GM13977 (cell line): ENCODE results near the gene RIT2.

Source experiments
- DNase-seq: peaks from one replicate; pipeline ENCODE4 v3.0.0; 2012; ENCODE audit warnings: low spot score
- CTCF ChIP-seq: IDR thresholded peaks from 2 replicates; pipeline ENCODE4 v1.5.1; 2012; ENCODE audit warnings: mild to moderate bottlenecking, control low read depth; ENCODE audit not compliant: insufficient read depth; ENCODE audit errors: extremely low read depth, missing control alignments
- in situ Hi-C: fragments of 300-500 bp; cut with MboI; formaldehyde crosslinking; loops from one replicate; pipeline ENCODE4 v1.12.0; 2022; ENCODE audit warnings: low sequenced_read_pairs, low pct_unique_long_range_greater_than_20kb, mixed read lengths, inconsistent platforms; ENCODE audit not compliant: unreplicated experiment

Gene RIT2

GRCh38 chr18:42921226-42921737, 194.2 kb downstream of the RIT2 start:
- DNase-seq = no peak
- in situ Hi-C loops = no loop called here
- no peak for TF ChIP-seq CTCF

GRCh38 chr18:42920621-42921020, 194.9 kb downstream of the RIT2 start:
- no peak for TF ChIP-seq CTCF
- in situ Hi-C loops = no loop called here
- DNase-seq = no peak

GRCh38 chr18:42915299-42915698, 200.2 kb downstream of the RIT2 start:
- no peak for DNase-seq
- no peak for TF ChIP-seq CTCF
- in situ Hi-C loops = no loop called here

GRCh38 chr18:42914476-42914875, 201.0 kb downstream of the RIT2 start:
- no peak for TF ChIP-seq CTCF
- in situ Hi-C loops = no loop called here
- DNase-seq = no peak

- no peak for DNase-seq
- no peak for TF ChIP-seq CTCF
- in situ Hi-C loops = no loop called here
Measured at GRCh38 chr18:42909095-42909494, 206.4 kb downstream of the RIT2 start.

GRCh38 chr18:42906761-42907160, 208.7 kb downstream of the RIT2 start:
- in situ Hi-C loops = no loop called here

More at GRCh38 chr18:42906761-42907160, 208.7 kb downstream of the RIT2 start:
- no peak for TF ChIP-seq CTCF
- no peak for DNase-seq
